ENCODE data around the gene CTPS2.

CTPS2 gene

GRCh38 chrX:16748425-16748824 lies 36.0 kb upstream of the CTPS2 start:
- Histone ChIP-seq H3K79me2 (no peaks in the 10 kb centered on the region), H3K4me3 (ENCODE audit: low read depth, low read length) (no peak overlapping the region), H3K9ac (no peak overlapping the region), H3K9me3 (ENCODE audit: control insufficient read depth, low read length) (no peaks in the 10 kb centered on the region), H2AFZ (no peak overlapping the region), H3K27me3 (ENCODE audit: control insufficient read depth, insufficient read depth, low read length) (no peaks in the 10 kb centered on the region), H3K4me2 (ENCODE audit: low read length) (no peak overlapping the region), H3K27ac (no peak overlapping the region), H3K36me3 (ENCODE audit: control insufficient read depth, insufficient read depth, low read length) (no peaks in the 10 kb centered on the region), H3K4me1 (no peaks in the 10 kb centered on the region)
- TF ChIP-seq CTCF (IDR thresholded peaks at IDR 0.05): no peak

GRCh38 chrX:16745659-16746058 lies 33.2 kb upstream of the CTPS2 start:
- no peak for TF ChIP-seq CTCF (IDR thresholded peaks at IDR 0.05)
- H3K9ac ChIP-seq: no peak overlapping the region
- H3K4me3 ChIP-seq (ENCODE audit: low read depth, low read length): no peak overlapping the region
- no peaks in the 10 kb centered on the region for H3K79me2 ChIP-seq
- no peak overlapping the region for H3K4me2 ChIP-seq (ENCODE audit: low read length)
- no peaks in the 10 kb centered on the region for H3K9me3 ChIP-seq (ENCODE audit: control insufficient read depth, low read length)
- no peak overlapping the region for H3K27ac ChIP-seq
- no peaks in the 10 kb centered on the region for H3K4me1 ChIP-seq
- H2AFZ ChIP-seq: no peak overlapping the region
- H3K27me3 ChIP-seq (ENCODE audit: control insufficient read depth, insufficient read depth, low read length): no peaks in the 10 kb centered on the region
- H3K36me3 ChIP-seq (ENCODE audit: control insufficient read depth, insufficient read depth, low read length): no peaks in the 10 kb centered on the region

- Histone ChIP-seq H2AFZ (no peak overlapping the region), H3K27ac (no peak overlapping the region), H3K27me3 (ENCODE audit: control insufficient read depth, insufficient read depth, low read length) (no peaks in the 10 kb centered on the region), H3K4me2 (ENCODE audit: low read length) (no peak overlapping the region), H3K36me3 (ENCODE audit: control insufficient read depth, insufficient read depth, low read length) (no peaks in the 10 kb centered on the region), H3K79me2 (no peaks in the 10 kb centered on the region), H3K9me3 (ENCODE audit: control insufficient read depth, low read length) (no peaks in the 10 kb centered on the region), H3K4me1 (no peaks in the 10 kb centered on the region), H3K4me3 (ENCODE audit: low read depth, low read length) (no peak overlapping the region), H3K9ac (no peak overlapping the region)
- no peak for TF ChIP-seq CTCF (IDR thresholded peaks at IDR 0.05)
Measured at GRCh38 chrX:16745102-16745501, 32.6 kb upstream of the CTPS2 start.

GRCh38 chrX:16743604-16744325 lies 31.3 kb upstream of the CTPS2 start:
- Histone ChIP-seq H3K27ac (no peak overlapping the region), H3K36me3 (ENCODE audit: control insufficient read depth, insufficient read depth, low read length) (no peaks in the 10 kb centered on the region), H3K9me3 (ENCODE audit: control insufficient read depth, low read length) (no peaks in the 10 kb centered on the region), H2AFZ (no peak overlapping the region), H3K79me2 (no peaks in the 10 kb centered on the region), H3K27me3 (ENCODE audit: control insufficient read depth, insufficient read depth, low read length) (no peaks in the 10 kb centered on the region), H3K4me1 (no peaks in the 10 kb centered on the region), H3K4me3 (ENCODE audit: low read depth, low read length) (no peak overlapping the region), H3K4me2 (ENCODE audit: low read length) (no peak overlapping the region), H3K9ac (no peak overlapping the region)
- no peak for TF ChIP-seq CTCF (IDR thresholded peaks at IDR 0.05)

GRCh38 chrX:16739574-16739973 lies 27.1 kb upstream of the CTPS2 start:
- Histone ChIP-seq H3K9me3 (ENCODE audit: control insufficient read depth, low read length) (no peaks in the 10 kb centered on the region), H3K27ac (no peak overlapping the region), H3K9ac (no peak overlapping the region), H3K4me3 (ENCODE audit: low read depth, low read length) (no peak overlapping the region), H3K36me3 (ENCODE audit: control insufficient read depth, insufficient read depth, low read length) (no peaks in the 10 kb centered on the region), H3K4me1 (no peaks in the 10 kb centered on the region), H2AFZ (no peak overlapping the region), H3K4me2 (ENCODE audit: low read length) (no peak overlapping the region), H3K27me3 (ENCODE audit: control insufficient read depth, insufficient read depth, low read length) (no peaks in the 10 kb centered on the region), H3K79me2 (no peaks in the 10 kb centered on the region)
- no peak for TF ChIP-seq CTCF (IDR thresholded peaks at IDR 0.05)
